MV-4-11 (cell line): ENCODE data around the gene FAM9C.

Source experiments
- DNase-seq: peaks from one replicate; lab custom pipeline; 2025; lab: John Stamatoyannopoulos, UW

FAM9C gene

DNA sequence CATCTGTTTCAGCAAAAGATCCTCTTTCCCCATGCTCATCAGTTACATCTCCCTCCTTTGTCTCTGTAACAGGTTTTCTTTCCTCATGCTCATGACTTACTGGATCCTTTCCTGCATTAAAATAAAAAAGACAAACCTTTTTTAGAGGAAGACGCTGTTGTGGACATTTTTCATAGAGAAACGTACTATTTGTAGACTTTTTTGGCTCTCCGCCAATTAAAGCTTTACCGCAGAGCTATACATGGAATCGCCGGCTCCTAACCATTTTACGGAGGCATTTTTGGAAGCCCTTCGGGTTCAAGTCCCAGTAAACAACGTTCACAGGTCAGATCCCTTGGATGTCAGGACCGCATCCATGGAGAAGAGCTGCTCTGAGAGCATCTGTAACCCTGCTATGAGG lies 1.3 kb downstream of the FAM9C start:
- DNase-seq: no peak

DNA sequence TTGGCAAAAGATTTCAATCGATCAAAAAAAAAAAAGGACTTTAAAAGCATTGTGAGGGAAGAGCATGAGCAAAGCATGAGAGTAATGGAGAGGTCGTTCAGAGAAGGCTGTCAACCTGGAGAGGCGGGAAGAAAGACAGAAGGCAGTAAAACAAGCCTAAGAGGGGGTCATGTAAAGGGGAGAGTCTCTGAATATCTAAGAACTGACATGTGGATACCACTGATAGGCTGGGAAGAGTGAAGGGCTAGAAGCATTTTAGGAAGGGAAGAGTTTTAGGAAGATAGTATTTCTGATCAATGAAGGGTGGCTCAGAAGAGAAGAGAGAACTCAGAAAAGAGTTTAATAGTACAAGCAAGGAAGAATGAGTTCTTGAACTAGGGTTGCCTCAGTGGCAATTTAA lies 7.5 kb downstream of the FAM9C start:
- no peak for DNase-seq

DNA sequence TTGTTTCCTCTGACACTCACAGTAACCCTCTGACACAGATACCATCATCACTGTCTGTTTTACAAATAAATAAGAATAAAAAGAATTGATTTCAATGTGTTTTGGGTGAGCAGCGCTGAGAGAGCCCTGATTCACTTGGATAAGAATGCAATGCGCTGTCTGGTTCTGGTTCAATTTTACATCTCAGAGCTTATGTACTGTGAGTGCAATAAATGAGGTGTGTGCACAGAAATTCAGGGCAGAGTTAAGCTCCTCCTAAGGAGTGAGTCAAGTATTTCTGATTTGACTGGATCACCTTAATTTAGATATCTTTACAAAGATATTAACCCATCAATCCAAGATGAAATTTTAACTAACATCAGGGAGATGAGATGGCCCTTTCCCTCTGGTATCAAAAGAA lies 11.2 kb downstream of the FAM9C start:
- DNase-seq: no peak

DNA sequence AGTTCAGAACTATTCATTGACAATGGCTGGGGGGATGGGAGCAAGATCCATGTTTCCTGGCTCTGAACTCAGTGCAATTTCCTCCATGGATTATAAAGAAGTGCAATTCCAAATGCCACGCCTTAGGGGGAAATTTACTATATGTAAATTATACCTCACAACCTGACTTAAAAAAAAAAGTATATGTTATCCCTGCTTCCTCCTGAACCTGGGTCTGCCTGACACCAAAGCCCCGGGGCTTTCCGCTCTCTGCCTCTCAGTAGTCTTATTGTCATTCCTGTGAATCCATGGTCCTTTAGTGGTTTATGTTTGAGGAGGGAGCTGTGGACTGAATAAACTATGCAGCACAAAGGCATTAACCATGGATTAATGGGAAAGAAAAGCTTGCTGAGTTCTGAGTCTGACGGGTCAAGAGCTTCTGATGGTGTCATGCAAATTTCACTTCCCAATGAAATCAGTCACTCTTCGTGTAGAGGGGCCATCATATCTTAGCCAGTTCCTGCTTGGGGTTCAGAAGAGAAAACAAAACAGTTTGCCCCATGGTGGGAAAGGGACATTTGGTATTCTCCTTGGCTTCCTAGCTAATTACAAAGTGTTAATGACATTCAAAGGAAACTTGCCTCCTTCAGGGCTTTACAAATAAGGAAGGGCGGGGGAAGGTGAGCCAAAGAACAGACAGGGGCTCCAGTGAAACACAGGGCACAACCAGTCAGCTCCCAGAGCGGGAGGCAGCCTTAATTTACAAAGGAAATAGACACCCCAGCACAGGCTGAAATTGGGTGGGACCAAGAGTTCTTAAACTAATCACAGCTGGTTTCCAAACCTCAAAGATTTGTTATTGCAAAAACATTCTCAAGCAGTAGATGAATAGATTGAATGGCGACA lies 14.3 kb downstream of the FAM9C start:
- DNase-seq: no peak

DNA sequence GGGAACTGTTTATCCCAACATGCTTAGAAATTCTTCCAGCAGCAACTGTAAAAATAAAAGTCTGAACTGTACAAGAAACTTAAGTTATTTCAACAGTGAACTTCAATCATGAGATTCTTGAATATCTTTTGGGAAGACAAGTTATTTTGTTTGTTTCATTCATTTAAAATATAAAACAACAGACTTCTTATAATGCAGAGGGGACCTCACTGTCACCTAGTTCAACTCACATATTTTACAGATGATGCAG lies 14.9 kb downstream of the FAM9C start:
- DNase-seq: no peak

DNA sequence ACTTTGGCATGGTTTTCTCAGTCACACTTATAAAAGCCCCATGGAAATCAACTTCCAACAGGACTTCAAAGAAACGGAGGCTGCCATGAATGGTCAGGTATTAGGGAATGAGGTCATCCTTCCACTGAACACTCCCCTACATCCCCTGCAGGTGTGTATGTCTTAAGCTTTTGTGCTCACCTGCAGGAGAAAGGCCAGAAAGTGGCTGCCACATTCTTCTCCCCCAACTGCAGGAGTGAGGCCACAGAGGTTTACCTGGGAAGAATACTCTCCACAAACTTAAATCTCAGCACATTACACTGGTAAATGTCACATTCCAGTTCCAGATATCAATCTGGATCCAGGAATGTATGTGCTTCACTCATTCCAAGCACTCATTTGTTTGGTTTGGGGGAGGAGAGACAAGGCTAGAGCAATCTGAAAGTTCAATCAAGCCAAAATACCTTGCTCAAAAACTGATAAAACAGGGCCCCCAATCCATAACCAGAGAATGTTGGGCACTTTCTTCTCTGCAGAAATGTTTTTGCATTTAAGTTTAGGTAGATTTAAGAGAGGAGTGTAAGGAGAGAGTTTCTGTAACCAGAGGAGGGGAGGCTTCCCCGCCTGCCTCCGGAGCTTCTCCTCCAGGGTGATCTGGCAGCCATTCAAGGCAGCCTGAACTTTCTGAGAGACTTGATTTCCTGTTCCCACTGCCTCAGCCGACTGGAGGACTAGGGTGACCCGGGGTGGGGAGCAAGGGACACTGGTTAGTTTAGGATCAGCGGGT lies 15.4 kb downstream of the FAM9C start:
- no peak for DNase-seq

DNA sequence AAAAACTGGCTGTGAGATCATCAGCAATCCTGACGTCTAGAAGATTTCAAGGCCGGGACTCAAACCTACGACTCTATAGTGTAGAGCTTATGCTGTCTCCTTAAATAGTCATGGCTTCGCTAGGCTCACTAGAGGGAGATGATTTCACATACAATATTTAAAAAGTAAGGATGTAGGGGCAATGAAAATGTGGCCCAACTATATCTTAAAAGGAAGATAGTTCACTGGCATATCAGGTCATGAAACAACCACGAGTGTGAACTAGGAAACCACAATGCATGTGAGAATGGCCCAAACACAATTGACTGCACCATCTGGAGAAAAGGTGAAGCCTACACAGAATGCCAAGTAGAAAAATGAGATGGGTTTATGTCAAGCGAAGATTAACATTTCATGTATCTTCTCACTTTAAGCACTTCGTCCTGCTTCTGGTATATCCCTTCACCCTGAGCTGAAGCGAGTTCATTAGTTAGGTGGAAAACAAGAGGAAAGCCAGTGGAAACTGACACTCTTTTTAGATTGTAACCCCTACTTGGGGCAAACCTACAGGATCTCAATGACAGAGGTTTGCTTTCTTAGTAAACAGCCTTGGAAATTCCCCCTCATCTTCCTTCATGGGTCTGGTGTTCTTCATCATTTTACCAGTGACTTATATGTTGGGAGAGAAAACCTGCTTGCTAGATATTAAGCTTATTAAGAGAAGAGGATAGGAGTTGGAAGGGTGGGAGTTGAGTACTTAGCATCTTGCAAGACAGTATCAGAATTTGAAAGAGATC lies 17.4 kb downstream of the FAM9C start:
- no peak for DNase-seq

DNA sequence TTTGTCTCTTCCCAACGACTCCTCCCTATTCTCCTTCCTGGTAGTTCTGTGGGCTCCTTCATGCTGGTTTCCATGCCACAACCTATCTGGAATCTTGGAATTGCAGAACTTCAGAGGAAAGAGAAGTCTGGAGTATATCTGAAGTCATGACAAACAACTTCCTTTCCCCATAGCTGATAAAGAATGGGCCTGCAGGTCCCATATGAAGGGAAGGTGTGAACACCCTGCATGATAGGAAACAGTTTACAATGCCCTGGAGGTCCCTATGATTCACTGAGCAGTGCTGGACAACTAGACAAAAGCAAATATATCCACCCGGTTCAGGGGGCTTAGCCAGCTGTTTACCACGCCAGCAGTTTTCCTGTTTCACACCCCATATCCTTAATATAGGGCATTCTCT lies 19.4 kb downstream of the FAM9C start:
- no peak for DNase-seq

DNA sequence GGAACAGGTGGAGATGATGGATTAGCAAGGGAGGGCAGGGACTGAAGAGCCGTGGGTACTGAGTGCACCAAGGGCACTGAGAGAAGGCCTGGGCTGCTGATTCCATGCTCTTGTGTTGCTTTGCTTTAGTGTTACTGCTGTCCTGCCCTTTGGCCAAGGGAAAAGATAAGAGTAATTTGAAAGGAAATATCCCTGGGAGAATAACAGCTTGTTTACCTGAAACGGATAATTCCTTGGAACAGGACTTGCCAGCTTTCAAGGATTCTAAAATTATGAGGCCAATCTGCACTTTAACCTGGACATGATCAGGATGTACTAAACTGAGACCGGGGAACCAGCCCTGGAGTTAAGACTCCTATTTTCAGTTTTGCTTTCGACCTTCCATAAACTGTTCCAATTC lies 20.4 kb downstream of the FAM9C start:
- DNase-seq: no peak

DNA sequence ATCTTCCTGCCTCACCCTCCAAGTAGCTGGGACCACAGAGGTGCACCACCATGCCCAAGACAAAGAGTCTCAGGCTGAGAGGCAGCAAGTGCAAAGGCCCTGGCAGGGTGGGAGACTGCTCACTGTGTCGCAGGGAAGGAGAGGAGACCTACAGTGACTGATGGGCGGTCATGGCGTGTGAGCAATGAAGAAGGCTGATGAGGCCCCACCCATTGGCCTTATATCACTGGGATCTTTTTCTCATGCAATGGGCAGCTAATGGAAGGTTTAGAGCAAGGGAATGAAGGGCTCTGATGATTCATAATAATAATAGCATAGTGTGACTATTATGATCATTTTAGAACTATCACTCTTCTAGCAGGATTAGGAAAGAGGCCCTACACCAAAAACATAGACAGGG lies 20.9 kb downstream of the FAM9C start:
- DNase-seq: no peak

DNA sequence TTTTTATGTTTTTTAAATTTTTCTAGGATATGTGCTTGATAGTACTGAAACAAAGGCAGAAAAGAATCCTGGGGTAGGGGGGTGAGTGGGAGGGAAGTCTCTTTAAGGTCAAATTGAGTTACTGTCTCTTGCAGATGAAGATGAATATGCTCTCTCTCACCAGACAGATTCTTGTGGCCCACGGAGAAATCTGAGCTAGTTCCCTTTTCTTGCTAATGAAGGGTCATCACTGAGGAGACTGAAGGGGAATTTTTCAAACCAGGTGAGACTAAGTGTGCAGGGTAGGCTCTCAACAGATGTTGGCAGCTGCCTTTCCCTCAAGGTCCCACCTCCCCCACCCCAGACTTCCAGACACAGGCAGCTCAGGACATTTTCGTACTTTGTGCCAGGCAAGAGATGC lies 21.5 kb downstream of the FAM9C start:
- no peak for DNase-seq

DNA sequence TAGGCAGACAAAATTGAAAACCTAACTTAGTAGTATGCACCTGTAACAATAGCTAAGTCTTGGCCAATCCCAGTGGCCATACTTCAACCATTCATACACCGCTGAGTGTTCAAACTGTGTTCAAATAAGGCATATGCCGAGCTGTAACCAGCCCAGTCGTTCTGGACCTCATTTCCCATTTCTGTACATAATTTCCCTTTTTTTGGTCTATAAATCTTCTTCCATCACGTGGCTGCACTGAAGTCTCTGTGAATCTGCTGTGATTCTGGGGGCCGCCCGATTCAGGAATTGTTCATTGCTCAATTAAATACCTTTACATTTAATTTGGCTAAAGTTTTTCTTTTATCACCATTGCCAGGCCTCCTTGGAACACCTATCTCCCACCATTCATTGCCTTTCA lies 27.7 kb downstream of the FAM9C start:
- DNase-seq: peak; percentile 69

DNA sequence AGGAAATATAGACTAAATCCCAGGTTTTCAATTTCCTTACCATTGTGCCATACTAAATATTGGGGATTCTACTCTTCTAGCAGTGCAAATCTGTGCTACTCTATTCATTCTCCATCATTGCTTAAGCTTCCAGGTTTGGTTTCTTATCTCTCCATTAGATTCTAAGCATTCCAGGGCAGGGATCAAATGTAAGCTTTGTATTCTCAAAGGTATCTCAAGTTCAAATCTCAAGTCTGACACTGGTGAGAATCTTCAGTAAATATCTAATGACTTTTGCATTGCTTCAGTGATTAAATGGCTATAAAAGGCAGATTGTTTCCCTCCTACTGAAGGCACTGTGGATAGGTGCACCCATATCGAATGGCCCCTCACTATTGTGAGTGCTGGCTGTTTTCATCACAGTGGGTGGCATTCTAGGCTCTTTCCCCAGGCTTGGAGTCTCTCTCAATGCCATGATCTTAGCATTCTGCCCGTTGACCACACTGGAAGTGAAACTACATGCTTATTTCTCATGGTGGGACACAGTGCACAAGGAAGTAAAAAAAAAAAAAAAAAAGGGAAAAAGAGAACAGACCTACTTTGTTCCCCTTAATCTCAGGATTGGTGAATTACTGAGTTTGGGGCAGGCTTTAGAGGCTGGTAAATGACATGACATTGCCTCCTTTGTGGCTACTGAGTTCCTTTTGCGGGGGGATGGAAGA lies 28.7 kb downstream of the FAM9C start:
- DNase-seq: peak; percentile 92

DNA sequence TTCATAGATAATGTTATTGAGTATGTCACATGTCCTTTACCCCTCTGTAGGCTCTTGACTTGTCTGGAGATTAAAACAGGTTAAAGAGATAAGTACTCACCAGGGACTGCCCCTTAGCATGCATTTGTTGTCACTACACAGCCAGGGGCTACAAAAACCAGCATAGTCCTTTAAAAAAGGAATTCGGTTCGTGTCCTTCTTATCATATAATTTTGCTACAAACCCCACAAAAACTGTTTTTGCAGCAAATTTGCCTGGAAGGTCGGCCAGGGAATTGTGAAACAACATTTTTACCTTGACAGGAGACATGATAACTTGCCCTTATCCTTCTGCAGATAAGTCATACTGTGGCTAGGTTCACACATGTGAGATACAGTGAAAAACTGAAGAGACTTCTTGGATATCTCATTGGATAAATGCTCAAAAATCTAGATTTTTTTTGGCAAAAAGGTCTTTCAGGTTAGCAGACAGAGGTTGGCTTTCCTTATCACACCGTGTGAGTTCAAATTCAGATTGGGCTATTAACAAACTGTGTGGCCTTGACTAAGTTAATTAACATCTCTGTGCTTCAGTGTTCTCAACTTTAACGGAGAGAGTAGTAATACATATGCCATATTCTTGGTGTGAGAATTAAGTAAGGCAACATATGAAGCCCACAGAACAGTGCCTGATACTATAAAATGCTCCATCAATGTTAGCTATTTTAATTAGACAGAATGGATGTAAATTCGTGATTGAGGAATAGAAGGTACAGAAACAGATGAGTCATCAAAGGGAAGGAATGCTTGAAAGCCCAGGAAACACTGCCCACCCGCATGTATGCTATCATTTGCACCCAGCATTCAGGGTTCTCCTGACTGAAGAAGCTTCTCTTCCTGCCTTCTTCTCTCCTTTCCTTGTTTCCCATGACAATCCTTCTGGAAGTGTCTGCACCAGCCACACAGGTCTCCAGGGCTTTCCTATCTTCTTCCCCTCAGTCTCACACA lies 30.0 kb downstream of the FAM9C start:
- DNase-seq: no peak

DNA sequence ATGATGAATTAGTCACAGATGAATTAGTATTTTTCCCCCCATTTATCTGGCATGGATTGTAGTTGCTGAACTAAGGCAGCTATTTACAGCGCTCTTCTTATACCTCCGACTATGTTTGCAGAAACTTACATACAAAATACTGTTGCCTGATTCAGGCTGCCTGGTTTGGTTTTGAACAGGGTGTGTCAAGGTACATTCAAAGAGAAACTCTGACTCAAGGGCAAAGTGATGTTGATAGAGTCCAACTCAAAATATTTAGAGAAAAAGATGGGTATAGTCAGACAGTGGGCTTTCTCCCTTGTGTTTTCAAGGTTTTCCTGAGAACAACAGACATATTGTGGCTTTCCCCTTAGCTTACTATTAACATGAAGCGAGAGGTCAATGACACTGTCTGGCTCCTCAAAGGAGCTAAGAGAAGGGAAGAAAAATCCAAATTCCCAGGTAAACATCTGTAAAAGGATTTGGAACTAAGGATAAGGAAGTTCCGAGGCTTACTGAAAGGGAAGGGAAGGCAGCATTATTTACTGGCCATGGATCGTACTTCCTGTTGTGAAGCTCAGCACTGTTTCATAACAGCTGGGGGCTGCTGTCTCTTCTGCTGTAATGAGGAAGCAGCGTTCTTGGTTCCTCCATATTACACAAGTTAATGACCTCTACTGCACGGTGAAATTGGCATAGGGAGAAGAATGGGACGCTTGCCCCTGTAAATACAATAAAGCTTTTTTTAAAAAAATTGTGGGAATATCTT lies 30.9 kb downstream of the FAM9C start:
- peak; percentile 92 for DNase-seq

DNA sequence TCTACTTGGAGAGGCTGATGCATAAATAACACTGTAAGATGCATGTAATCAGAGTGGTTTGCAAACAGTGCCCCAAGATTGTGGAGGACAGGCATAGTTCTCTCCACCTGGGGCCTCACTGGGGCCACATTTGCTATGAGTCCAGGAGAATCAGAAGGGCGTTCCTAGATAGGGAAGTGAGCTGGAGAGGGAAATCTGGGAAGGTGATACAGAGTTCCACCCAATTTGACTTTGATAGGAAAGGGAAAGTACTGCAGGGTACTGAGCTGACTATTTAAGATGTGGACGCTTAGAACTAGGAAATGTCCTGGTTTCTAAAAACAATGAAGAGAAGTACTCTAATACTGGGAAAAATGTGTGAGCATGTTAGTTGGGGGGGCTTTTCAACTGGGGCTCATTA lies 33.9 kb downstream of the FAM9C start:
- DNase-seq: no peak

DNA sequence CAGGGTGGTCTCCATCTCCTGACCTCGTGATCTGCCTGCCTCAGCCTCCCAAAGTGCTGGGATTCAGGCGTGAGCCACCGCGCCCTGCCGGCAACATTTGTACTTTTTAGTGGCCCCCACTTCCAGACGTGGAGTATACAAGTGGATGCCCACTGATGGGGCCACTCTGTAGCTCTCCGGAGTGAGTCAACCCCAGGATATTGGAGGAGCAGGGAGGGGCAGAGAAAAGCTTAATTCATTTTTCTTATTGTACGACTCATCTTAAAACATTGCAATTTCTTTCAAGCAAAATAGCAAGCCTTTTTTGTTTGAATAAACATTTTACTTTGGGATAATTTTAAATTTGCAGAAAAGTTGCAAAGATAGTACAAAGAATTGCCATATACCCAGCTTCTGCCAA lies 34.6 kb downstream of the FAM9C start:
- no peak for DNase-seq

DNA sequence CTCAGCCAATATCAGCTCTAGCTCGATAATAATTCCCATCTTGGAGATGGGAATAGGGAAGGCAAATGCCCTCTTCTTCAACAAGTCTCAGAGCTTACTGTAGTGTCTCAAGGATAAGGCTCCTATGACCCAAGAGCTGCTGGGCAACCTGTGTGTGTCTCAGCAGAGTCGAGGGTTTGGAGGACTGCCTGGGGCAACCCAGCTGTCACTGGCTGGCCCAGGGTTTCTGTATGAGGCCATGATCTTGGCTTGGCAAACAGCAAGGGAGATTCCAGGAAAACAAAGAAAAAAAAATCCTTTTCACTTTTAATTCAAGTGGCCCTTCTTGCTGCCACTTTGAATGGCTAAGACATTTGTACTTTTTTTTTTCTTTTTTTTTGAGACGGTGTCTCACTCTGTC lies 35.1 kb downstream of the FAM9C start:
- no peak for DNase-seq

DNA sequence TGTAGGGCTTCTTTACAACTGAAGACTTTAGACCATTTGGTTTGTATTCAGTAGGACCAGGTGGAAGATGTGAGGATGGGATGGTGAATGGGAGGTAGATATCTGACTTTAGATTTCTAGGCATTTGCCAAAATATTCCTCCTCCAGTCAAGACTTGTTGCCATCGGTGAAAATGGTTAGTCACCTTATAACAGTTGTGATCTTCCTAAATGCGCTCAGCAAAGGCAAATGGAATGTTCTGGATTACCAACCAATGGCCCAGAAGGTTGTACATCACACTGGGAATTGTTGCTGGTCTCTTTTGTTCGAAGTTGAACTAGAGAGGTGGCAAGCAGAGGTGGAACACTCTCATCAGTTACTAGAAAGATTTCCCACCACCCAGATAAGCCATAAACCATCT lies 35.6 kb downstream of the FAM9C start:
- no peak for DNase-seq

DNA sequence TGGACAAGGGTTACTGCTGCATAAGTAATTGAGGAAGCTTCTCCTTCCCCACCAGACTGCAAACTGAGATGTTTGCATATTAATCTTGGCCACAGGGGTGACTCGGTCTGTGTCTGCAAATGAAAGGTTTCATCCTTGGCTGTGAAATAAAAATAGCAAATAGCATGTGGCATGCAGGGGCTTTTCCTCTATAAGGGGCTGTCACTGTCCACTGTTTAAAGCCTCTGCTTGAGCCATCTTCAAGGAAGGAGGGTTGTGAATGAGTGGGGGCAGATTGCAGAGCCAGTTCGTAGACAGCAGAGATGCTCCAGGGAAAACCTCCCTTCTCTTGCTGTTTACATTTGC lies 36.3 kb downstream of the FAM9C start:
- DNase-seq: peak; percentile 44
